NCI-H1105 treated with DMSO at 0.1 percent for 48 hours (cell line): Measurements from ENCODE around the gene OXT.
"Not testable (repeated sequence)": the region's sequence is repeated elsewhere in the genome, so short reads cannot be mapped to it uniquely, and the experiment has no call there.

ENCODE experiments used
- DNase-seq: peaks from one replicate; lab custom pipeline; 2025; lab: John Stamatoyannopoulos, UW

The OXT gene

DNA sequence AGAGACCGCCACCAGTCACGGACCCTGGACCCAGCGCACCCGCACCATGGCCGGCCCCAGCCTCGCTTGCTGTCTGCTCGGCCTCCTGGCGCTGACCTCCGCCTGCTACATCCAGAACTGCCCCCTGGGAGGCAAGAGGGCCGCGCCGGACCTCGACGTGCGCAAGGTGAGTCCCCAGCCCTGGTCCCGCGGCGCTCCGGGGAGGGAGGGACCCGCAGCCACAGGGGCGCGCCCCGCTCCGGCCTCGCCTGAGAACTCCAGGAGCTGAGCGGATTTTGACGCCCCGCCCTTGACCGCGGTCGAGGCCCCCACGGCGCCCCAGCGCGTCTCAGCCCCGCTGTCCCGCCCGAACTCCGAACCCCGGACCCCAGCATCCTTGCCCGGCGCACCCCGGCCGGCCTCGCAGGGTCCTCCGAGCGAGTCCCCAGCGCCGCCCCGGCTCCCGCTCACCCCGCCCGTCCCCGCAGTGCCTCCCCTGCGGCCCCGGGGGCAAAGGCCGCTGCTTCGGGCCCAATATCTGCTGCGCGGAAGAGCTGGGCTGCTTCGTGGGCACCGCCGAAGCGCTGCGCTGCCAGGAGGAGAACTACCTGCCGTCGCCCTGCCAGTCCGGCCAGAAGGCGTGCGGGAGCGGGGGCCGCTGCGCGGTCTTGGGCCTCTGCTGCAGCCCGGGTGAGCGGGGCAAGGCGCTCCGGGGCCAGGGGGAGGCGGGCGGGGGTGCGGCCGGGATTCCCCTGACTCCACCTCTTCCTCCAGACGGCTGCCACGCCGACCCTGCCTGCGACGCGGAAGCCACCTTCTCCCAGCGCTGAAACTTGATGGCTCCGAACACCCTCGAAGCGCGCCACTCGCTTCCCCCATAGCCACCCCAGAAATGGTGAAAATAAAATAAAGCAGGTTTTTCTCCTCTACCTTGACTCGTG, at the start of gene OXT:
Gene OXT, plus strand, starts transcription at position 11 of the 920 bp plus-strand sequence. Its CDS starts 36 bp downstream, at position 47.
- DNase-seq = no peak

DNA sequence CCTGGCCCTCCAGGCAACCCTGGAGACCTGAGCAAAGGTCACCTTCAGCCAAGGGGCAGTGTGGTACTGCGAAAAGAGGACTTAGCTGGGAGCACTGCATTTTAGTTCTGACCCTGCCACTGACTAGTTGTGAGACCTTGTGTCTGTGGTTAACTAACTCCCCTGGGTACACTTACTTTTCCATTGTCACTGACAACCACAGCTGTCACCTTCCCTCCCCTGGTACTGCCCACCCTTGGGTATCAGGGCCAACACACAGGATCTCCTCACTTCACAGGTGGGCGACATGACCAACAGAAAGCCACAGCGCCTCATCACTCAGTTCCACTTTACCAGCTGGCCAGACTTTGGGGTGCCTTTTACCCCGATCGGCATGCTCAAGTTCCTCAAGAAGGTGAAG, 49.6 kb upstream of the OXT start:
- DNase-seq = no peak

- not testable (repeated sequence) for DNase-seq
Observed at GRCh38 chr20:3022559-3023490, 48.6 kb upstream of the OXT start.

DNA sequence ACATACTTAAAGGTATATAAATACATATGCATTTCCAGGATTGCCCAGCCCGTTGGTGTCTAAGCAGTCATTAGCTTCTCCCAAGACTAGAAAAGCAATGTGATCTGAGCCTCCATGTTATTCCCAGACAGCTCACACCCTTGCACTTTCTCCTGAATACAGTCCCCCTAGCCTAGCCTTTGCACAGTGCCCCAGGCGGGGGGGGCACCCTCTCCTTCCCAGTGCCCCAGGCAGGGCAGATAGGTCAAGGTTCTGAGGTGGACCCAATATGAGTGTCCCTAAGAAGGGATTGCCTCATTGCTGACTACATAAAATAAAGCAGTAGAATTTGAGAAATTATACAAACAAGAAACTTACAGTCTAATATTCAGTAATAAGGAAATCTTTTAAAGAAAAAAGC, 43.4 kb upstream of the OXT start:
- DNase-seq = no peak

- no peak for DNase-seq
Observed at GRCh38 chr20:3031524-3032147, 39.8 kb upstream of the OXT start.

DNA sequence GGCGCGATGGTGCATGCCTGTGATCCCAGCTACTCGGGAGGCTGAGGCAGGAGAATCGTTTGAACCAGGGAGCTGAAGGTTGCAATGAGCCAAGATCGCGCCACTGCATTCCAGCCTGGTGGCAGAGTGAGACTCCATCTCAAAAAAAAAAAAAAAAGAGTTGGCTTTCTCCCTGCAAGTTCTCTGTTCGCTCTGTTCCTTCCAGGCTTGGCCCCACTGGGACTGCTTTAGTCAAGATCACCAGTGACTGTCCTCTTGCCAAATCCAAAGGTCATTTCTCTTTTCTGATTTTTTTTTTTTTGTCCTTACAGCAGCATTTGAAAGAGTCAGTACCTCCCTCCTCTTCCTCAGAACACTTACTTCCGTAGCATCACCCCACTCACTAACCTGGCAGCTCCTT, 38.8 kb upstream of the OXT start:
- DNase-seq = no peak

GRCh38 chr20:3037654-3038053, 33.8 kb upstream of the OXT start:
- DNase-seq = no peak

- DNase-seq = no peak
Observed at GRCh38 chr20:3038454-3038853, 33.0 kb upstream of the OXT start.

DNA sequence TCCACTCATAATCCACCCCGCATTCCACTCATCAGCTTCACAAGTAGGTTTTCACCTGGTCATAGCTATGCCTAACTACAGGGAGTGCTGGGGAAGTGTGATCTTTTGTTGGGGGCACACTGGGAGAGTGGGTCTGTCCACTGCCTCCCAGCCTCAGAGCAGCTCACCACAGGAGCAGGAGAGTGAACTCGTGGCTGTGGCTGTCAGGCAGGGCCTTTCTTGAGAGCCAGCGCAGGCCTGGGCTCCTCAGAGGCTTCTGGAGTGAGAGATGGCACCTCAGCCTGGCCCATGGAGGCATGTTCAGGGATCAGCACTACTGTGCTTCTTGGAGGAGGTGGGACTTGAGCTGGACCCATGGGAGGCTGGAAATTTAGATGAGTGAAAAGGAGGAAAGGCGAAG, 32.0 kb upstream of the OXT start:
- DNase-seq = no peak

DNA sequence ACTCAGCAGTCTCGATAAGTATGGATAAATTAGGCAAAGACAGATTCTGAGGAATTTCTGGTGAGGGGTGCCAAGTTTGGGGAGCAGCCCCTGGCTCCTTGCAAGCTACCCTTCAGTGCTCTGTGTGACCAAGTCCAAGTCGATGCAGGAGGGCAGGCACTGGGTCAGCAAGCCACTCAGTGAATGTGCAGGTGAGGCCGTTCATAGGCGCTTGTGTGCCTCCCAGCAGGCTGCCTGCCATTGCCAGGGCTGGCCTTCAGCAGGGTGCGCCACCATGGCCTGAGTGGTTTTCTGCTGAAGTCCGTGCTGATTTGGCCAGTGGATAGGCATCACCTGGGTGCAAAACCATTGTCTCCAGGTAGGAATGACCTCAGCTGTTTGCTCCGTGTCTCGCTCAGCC, 31.3 kb upstream of the OXT start:
- no peak for DNase-seq

DNA sequence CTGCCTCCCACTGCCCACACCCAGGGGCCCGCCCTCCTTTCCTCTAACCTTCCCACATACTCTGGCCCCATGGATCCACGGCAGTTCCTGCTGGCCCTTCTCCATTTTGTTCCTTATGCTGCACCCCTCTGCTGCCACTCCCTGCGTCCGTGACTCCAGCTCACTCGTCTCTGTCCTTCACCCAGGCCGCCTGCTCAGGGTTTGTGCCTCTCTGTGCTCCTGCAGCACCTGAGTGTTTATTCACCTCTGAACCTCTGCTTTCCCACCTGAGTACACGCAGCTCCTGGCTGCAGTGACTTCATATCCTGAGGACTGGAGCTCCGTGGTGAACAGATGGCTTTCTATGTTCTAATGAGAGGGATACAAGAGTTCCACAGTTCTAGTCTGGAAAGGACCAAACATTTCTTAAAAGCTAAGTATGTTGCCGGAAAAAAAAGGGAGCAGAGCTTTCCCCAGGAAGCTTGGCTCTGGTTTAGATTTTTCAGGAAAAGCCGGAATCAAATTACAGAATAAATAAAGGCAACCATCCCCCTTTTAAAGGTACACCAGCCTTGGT, 29.5 kb upstream of the OXT start:
- DNase-seq = no peak

DNA sequence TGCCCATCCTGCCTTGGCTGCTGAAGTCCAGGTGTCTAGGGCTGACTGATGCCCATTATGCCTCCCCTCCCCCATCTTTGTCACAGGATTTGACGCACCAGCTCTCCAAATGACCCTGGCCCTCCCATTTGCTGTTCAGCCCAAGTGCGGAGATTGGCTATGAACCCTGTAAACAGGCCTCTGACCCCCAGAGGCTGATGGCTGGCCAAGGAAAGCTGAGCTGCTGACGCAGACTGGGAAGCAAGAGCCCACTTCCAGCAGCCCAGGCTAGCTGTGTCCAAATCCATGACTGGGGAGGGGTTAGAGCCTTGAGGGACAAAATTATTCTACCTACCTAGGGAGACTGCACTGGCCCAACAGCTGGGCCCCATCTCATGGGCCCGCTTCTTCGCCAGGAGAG, 28.8 kb upstream of the OXT start:
- no peak for DNase-seq

GRCh38 chr20:3043322-3043721, 28.1 kb upstream of the OXT start, which contains the start of gene GNRH2:
Gene GNRH2 (plus strand): TSS chr20:3043622. CDS start chr20:3044415, 793 bp downstream.
- no peak for DNase-seq

- no peak for DNase-seq
Observed at GRCh38 chr20:3044336-3044965, 27.0 kb upstream of the OXT start.

GRCh38 chr20:3045042-3045815, 26.2 kb upstream of the OXT start:
- peak; percentile 74 for DNase-seq

- peak; percentile 82 for DNase-seq
Observed at GRCh38 chr20:3045816-3046676, 25.4 kb upstream of the OXT start, which contains the start of gene MRPS26. Gene MRPS26 (plus strand): TSS chr20:3046052. CDS start chr20:3046069, 17 bp downstream.

- peak; percentile 88 for DNase-seq
Observed at GRCh38 chr20:3046677-3047462, 24.6 kb upstream of the OXT start.
